GM18868 (cell line): ENCODE measurements around the gene MAGEB5.
"Not testable (repeated sequence)": the region's sequence is repeated elsewhere in the genome, so short reads cannot be mapped to it uniquely, and the experiment has no call there.

ENCODE experiments used
- ATAC-seq: cut with Tn5 transposase; IDR thresholded peaks from one replicate; pipeline ENCODE4 v1.9.1; 2021; ENCODE audit warnings: mild to moderate bottlenecking, moderate library complexity; ENCODE audit not compliant: unreplicated experiment

MAGEB5 gene, protein sequence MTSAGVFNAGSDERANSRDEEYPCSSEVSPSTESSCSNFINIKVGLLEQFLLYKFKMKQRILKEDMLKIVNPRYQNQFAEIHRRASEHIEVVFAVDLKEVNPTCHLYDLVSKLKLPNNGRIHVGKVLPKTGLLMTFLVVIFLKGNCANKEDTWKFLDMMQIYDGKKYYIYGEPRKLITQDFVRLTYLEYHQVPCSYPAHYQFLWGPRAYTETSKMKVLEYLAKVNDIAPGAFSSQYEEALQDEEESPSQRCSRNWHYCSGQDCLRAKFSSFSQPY

GRCh38 chrX:26215869-26216268 lies at the start of gene MAGEB5:
Gene MAGEB5, plus strand, starts transcription at chrX:26216169. Its CDS starts 1,133 bp downstream, at chrX:26217302.
- no peak for ATAC-seq

GRCh38 chrX:26192204-26192603 lies 23.8 kb upstream of the MAGEB5 start, which contains the start of gene MAGEB6:
Gene MAGEB6, plus strand, starts transcription at chrX:26192440. Its CDS starts 1,407 bp downstream, at chrX:26193847.
- no peak for ATAC-seq

DNA sequence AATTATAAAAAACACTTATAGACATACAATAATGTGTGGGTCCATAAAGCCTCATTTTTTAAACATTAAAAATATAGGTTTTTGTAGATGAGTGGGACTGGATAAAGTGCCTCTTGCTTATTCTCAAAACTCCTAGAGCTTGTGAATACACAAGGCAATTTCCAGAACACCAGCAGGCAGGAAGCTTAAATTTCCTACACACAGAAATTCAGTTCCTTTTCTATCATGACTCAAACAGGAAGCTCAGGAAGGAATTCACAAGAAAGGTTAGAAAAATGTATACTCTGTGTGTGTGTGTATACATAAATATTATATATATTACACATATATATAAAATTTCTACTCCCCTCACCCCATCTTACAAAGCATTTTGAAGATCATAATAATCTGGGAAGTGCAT lies 12.4 kb upstream of the MAGEB5 start:
- ATAC-seq, result no peak

GRCh38 chrX:26204717-26205116 lies 11.3 kb upstream of the MAGEB5 start:
- ATAC-seq, result not testable (repeated sequence)

DNA sequence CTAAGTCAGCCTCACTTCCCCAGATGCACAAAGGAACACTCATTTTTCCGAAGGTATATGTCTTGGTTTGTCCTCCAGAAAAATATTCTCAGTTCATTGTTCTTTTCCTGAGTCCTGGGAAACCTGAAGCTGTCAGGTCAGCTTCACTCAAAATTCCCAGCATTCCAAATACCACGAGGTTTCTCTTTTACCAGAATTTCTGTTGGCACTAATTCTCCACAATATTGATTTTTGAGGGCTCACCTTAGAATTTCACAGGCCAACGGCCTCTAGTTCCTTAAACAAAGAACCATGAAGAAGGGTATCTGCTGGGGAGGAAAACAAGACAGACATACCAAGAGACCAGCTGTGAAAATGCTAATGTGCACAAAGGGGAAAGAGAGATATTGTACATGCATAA lies 8.0 kb upstream of the MAGEB5 start:
- ATAC-seq, result no peak

DNA sequence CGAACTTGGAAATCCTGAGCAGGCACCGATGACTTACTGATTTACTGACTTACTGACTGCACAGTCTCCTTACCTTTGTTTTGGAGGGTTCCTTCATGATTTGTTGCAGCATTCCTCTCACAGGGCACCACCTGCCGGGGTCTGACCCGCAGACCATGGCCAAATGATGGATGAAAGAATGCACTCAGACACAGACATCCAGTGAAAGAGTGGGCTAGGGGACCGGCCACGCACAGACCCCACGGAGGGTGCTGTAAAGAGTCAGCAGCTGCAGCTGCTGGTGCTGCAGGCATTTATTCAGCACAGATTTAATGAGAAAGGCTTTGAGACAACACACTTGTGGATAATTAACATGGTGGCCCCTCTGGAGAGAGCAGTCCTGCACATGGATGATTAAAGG lies 3.4 kb downstream of the MAGEB5 start:
- no peak for ATAC-seq

- ATAC-seq, result no peak
Measured at GRCh38 chrX:26234177-26234576, 18.2 kb downstream of the MAGEB5 start.

GRCh38 chrX:26253526-26253925 lies 37.6 kb downstream of the MAGEB5 start:
- ATAC-seq, result no peak

GRCh38 chrX:26254436-26254835 lies 38.5 kb downstream of the MAGEB5 start:
- no peak for ATAC-seq

- ATAC-seq, result no peak
Measured at GRCh38 chrX:26262121-26262523, 46.2 kb downstream of the MAGEB5 start.
